ENCODE measurements around the gene METTL27.
A peak's percentile ranks its signal among the peaks of the same experiment; 100 is the strongest.
"Not testable (repeated sequence)": the region's sequence is repeated elsewhere in the genome, so short reads cannot be mapped to it uniquely, and the experiment has no call there.

The METTL27 gene

DNA sequence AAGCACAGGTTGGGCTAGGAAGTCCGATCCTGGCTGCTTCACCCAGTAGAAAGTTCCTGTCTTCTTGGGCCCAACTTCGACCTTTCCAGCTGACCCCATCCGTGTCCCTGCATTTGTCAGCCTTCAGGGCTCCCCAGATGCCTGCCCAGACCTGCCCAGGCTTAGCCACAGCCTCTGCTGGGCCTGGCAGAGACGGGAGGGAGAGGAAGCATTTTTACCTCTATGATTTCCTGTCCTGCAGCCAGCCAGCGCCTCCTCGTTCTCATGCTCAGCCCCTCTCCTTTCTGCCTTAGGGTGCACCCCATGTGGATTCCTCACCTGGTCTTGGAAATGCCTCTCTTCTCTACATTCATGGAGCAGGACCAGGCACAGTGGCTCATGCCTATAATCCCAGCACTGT is 3.7 kb downstream of the METTL27 start:
- no peak for DNase-seq
- no peaks in the 10 kb centered on the region; the same call in 1 of the 2 replicates for H3K36me3 ChIP-seq
- H3K27me3 ChIP-seq (ENCODE audit: insufficient read depth, low read depth, severe bottlenecking), result no peaks in the 10 kb centered on the region
- peak overlapping the region; percentile 16 for H3K27ac ChIP-seq
- no peaks in the 10 kb centered on the region for H3K9me3 ChIP-seq (ENCODE audit: severe bottlenecking)
- H3K4me3 ChIP-seq (ENCODE audit: low read depth, low read length), result no peak overlapping the region
- TF ChIP-seq, protein P1, sequence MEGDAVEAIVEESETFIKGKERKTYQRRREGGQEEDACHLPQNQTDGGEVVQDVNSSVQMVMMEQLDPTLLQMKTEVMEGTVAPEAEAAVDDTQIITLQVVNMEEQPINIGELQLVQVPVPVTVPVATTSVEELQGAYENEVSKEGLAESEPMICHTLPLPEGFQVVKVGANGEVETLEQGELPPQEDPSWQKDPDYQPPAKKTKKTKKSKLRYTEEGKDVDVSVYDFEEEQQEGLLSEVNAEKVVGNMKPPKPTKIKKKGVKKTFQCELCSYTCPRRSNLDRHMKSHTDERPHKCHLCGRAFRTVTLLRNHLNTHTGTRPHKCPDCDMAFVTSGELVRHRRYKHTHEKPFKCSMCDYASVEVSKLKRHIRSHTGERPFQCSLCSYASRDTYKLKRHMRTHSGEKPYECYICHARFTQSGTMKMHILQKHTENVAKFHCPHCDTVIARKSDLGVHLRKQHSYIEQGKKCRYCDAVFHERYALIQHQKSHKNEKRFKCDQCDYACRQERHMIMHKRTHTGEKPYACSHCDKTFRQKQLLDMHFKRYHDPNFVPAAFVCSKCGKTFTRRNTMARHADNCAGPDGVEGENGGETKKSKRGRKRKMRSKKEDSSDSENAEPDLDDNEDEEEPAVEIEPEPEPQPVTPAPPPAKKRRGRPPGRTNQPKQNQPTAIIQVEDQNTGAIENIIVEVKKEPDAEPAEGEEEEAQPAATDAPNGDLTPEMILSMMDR (IDR thresholded peaks at IDR 0.05; ENCODE audit: low read depth, low read length), result no peak

DNA sequence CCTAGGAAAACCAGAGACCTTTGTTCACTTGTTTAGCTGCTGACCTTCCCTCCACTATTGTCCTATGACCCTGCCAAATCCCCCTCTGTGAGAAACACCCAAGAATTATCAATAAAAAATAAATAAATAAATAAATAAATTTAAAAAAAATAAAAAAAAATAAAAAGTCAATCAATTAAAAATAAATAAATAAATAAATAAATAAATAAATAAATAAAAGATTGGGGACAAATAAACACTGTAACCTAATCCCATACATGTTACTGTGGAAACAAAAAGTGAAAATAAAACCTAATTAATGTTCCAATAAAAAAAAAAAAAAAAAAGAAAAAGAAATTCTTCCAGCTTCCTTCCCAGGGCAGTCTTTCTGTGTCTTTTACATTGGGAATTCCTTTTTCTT is 5.1 kb downstream of the METTL27 start:
- not testable (repeated sequence) for H3K4me3 ChIP-seq (ENCODE audit: low read depth, low read length); H3K27me3 ChIP-seq (ENCODE audit: insufficient read depth, low read depth, severe bottlenecking); DNase-seq; H3K9me3 ChIP-seq (ENCODE audit: severe bottlenecking); H3K27ac ChIP-seq; H3K36me3 ChIP-seq

DNA sequence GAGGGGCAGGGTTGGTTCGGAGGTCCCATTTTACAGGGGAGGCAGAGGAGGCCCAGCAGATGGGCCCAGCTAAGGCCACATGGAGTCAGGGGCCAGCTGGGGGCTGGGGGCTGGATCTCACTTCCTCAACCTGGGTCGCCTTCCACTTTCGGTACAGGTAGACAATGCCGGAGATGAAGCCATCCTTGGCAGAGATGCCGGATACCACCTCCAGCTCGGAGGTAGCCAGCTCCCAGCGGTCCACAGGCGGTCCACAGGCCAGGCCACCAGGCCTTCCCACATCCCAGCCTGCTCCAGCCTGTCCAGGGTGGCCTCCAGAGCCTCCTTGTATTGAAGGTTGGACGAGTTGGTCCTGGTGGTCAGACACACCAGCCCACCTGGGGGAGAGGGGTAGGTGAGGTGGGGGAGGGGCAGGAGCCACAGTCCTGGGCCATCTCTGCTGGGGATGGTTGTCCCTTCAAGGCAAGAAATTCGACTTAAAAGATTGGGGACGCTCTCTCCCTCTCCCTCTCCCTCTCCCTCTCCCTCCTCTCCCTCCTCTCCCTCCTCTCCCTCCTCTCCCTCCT is 7.6 kb downstream of the METTL27 start:
- Histone ChIP-seq H3K9me3 (ENCODE audit: severe bottlenecking) (no peaks in the 10 kb centered on the region), H3K27ac (no peak overlapping the region), H3K4me3 (ENCODE audit: low read depth, low read length) (no peak overlapping the region), H3K36me3 (no peaks in the 10 kb centered on the region; the same call in 1 of the 2 replicates), H3K27me3 (ENCODE audit: insufficient read depth, low read depth, severe bottlenecking) (no peaks in the 10 kb centered on the region)
- TF ChIP-seq, protein P1 (IDR thresholded peaks at IDR 0.05; ENCODE audit: low read depth, low read length), result no peak
- DNase-seq, result no peak

DNA sequence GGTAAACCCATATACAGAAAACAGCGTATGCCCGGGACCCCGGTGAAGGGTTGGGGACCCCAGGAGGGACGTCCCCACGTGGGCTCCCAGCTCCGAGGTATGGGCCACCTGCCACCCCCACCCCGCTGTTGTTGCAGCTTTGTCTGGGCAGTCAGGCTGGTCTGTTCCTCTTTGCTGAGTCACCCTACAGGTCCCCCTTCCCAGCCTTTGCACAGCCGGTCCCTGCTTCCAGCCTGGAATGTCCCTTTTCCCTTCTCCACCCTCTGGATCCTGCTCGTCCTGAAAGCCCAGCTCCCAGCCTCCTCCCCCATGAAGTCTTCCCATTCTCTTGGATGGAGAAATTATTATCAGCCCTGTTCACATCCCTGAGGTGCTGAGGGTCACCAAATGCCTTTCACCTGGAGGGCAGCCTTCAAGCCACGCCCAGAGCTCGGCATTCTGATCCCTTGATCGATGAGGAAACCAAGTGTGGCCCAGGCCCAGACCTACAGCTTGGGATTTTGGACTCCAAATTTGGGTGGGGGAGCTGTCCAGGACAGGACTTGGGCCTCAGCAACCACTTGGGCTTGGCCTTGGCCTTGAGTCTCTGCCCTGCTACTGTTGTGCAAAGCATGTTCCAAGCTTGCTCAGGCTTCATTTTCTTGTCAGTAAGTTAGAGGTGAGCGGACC is 8.9 kb downstream of the METTL27 start:
- TF ChIP-seq, protein P1 (IDR thresholded peaks at IDR 0.05; ENCODE audit: low read depth, low read length), result no peak
- Histone ChIP-seq H3K27ac (no peak overlapping the region), H3K9me3 (ENCODE audit: severe bottlenecking) (no peaks in the 10 kb centered on the region), H3K36me3 (no peaks in the 10 kb centered on the region), H3K4me3 (ENCODE audit: low read depth, low read length) (no peak overlapping the region), H3K27me3 (ENCODE audit: insufficient read depth, low read depth, severe bottlenecking) (no peaks in the 10 kb centered on the region)
- no peak for DNase-seq

DNA sequence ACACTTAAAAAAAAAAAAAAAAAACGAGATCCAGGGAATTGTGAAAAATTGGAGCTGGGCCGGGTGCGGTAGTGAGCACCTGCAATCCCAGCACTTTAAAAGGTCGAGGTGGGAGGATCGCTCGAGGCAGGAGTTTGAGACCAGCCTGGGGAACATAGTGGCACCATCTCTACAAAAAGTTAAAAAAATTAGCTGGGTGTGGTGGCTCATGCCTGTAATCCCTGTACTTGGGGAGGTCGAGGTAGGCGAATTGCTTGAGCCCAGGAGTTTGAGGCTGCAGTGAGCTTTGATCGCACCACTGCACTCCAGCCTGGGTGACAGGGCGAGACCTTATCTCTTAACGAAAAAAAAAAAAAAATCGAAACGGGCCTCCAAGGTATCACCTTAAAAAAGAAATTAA is 9.5 kb downstream of the METTL27 start:
- Histone ChIP-seq H3K27ac (no peak overlapping the region), H3K27me3 (ENCODE audit: insufficient read depth, low read depth, severe bottlenecking) (no peaks in the 10 kb centered on the region), H3K36me3 (no peaks in the 10 kb centered on the region), H3K9me3 (ENCODE audit: severe bottlenecking) (no peaks in the 10 kb centered on the region), H3K4me3 (ENCODE audit: low read depth, low read length) (no peak overlapping the region)
- TF ChIP-seq, protein P1 (IDR thresholded peaks at IDR 0.05; ENCODE audit: low read depth, low read length), result no peak
- no peak for DNase-seq

DNA sequence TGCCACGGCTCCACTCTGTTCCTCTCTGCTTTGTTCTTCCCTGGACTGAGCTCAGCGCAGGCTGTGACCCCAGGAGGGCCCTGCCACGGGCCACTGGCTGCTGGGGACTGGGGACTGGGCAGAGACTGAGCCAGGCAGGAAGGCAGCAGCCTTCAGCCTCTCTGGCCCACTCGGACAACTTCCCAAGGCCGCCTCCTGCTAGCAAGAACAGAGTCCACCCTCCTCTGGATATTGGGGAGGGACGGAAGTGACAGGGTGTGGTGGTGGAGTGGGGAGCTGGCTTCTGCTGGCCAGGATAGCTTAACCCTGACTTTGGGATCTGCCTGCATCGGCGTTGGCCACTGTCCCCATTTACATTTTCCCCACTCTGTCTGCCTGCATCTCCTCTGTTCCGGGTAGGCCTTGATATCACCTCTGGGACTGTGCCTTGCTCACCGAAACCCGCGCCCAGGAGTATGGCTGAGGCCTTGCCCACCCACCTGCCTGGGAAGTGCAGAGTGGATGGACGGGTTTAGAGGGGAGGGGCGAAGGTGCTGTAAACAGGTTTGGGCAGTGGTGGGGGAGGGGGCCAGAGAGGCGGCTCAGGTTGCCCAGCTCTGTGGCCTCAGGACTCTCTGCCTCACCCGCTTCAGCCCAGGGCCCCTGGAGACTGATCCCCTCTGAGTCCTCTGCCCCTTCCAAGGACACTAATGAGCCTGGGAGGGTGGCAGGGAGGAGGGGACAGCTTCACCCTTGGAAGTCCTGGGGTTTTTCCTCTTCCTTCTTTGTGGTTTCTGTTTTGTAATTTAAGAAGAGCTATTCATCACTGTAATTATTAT is 10.3 kb downstream of the METTL27 start:
- H3K27ac ChIP-seq, result peak overlapping the region; percentile 28
- TF ChIP-seq, protein P1 (IDR thresholded peaks at IDR 0.05; ENCODE audit: low read depth, low read length), result no peak
- H3K27me3 ChIP-seq (ENCODE audit: insufficient read depth, low read depth, severe bottlenecking), result no peaks in the 10 kb centered on the region
- H3K9me3 ChIP-seq (ENCODE audit: severe bottlenecking), result no peaks in the 10 kb centered on the region
- H3K36me3 ChIP-seq, result no peaks in the 10 kb centered on the region
- DNase-seq, result no peak
- no peak overlapping the region for H3K4me3 ChIP-seq (ENCODE audit: low read depth, low read length)

Measured in WERI-Rb-1 (cell line).